H1 (cell line): Measurements from ENCODE around the gene TRMT61B. TPM values are rescaled to one million over a fixed set of nuclear protein-coding genes. Genes with fewer than 3 reads are reported as not detected.

Experiments used
- CTCF ChIA-PET: fragments of 300-600 bp; sonication (Branson Sonifier 250); formaldehyde crosslinking; loops from one replicate; lab custom pipeline; 2021; ENCODE audit not compliant: partially characterized antibody; lab: Charles Lee
- POLR2A ChIA-PET: fragments of 300-600 bp; sonication (Branson Sonifier 250); formaldehyde crosslinking; loops from one replicate; lab custom pipeline; 2021; ENCODE audit warnings: inconsistent platforms; ENCODE audit not compliant: partially characterized antibody; lab: Charles Lee
- DNase-seq, 2 experiments: peaks; one replicate each; pipeline versions ENCODE4 v3.0.0 to v3.0.0-alpha.2; 2010 to 2022; ENCODE audit warnings: low spot score in 2 of 2, low read depth in 1 of 2, mixed read lengths in 1 of 2
- FAIRE-seq: peaks from 2 replicates; lab custom pipeline; 2011; peaks lifted over from hg19 to GRCh38; lab: Jason Lieb, UNC
- H2AFZ ChIP-seq: 2 replicates; pipeline ENCODE4 v1.8.1; 2012; ENCODE audit warnings: low read length, inconsistent platforms
- H2AK5ac ChIP-seq: 2 replicates; pipeline ENCODE4 v1.6.1; 2013; ENCODE audit warnings: low read depth, low read length
- H2BK120ac ChIP-seq: replicated peaks from 2 replicates; pipeline ENCODE3; 2013; ENCODE audit warnings: low read depth, low read length, inconsistent platforms
- H2BK12ac ChIP-seq: 2 replicates; pipeline ENCODE4 v1.6.1; 2013; ENCODE audit warnings: low read depth, low read length
- H2BK15ac ChIP-seq: 2 replicates; pipeline ENCODE4 v1.6.1; 2013; ENCODE audit warnings: low read length
- H2BK20ac ChIP-seq: 2 replicates; pipeline ENCODE4 v1.6.1; 2013; ENCODE audit warnings: low read length
- H2BK5ac ChIP-seq: 2 replicates; pipeline ENCODE4 v1.6.1; 2013; ENCODE audit warnings: low read depth, low read length
- H3K14ac ChIP-seq: 2 replicates; pipeline ENCODE4 v1.6.1; 2013; ENCODE audit warnings: inconsistent platforms; ENCODE audit not compliant: insufficient read length
- H3K18ac ChIP-seq: 2 replicates; pipeline ENCODE4 v1.6.1; 2013; ENCODE audit warnings: low read length; ENCODE audit errors: extremely low read depth
- H3K23ac ChIP-seq: 2 replicates; pipeline ENCODE4 v1.6.1; 2013; ENCODE audit warnings: inconsistent platforms; ENCODE audit not compliant: insufficient read length
- H3K23me2 ChIP-seq: 2 replicates; pipeline ENCODE4 v1.6.1; 2013; ENCODE audit warnings: low read depth, low read length
- H3K27ac ChIP-seq: 2 replicates; pipeline ENCODE4 v1.6.1; 2011; ENCODE audit warnings: low read depth, low read length, inconsistent platforms
- H3K27me3 ChIP-seq, 4 experiments: replicated peaks in 1 of 4; 1 replicate in 1 of 4; 2 replicates in 3 of 4; pipeline versions ENCODE4 v1.6.1 to v1.8.1; 2011 to 2013; ENCODE audit warnings: low read length in 3 of 4, mild to moderate bottlenecking in 3 of 4, inconsistent platforms in 2 of 4, mixed read lengths in 2 of 4, moderate library complexity in 1 of 4; ENCODE audit not compliant: control insufficient read depth in 3 of 4, insufficient read depth in 3 of 4; ENCODE audit errors: extremely low read depth in 1 of 4
- H3K36me3 ChIP-seq, 4 experiments: 2 replicates each; pipeline versions ENCODE4 v1.6.1 to v1.8.1; 2011 to 2013; ENCODE audit warnings: mild to moderate bottlenecking in 4 of 4, low read length in 3 of 4, moderate library complexity in 2 of 4, control low read depth in 1 of 4, inconsistent platforms in 1 of 4; ENCODE audit not compliant: insufficient read depth in 4 of 4, control insufficient read depth in 2 of 4
- H3K4ac ChIP-seq: replicated peaks from 2 replicates; pipeline ENCODE3; 2013; ENCODE audit warnings: low read length, low read depth, mixed read lengths, inconsistent platforms; ENCODE audit not compliant: insufficient read length
- H3K4me1 ChIP-seq, 4 experiments: replicated peaks in 1 of 4; 1 replicate in 1 of 4; 2 replicates in 3 of 4; pipeline versions ENCODE4 v1.6.1 to v1.8.1; 2011 to 2013; ENCODE audit warnings: low read length in 3 of 4, inconsistent platforms in 2 of 4, mixed read lengths in 1 of 4; ENCODE audit not compliant: insufficient read depth in 4 of 4, control insufficient read depth in 3 of 4
- H3K4me2 ChIP-seq, 2 experiments: 2 replicates each; pipeline versions ENCODE4 v1.6.1 to v1.8.1; 2011 to 2013; ENCODE audit warnings: low read depth in 2 of 2, low read length in 2 of 2, control low read depth in 1 of 2, inconsistent platforms in 1 of 2, mild to moderate bottlenecking in 1 of 2; ENCODE audit not compliant: insufficient read depth in 1 of 2
- H3K4me3 ChIP-seq, 4 experiments: fragments of 200-600, 300-600 bp in 1 of 4; sonication (generic), shearing (Covaris generic), sonication (Bioruptor Twin) in 1 of 4; 2 replicates each; pipeline versions ENCODE4 v1.5.1 to v1.8.1; 2011 to 2016; ENCODE audit warnings: low read length in 4 of 4, low read depth in 3 of 4, control low read depth in 2 of 4, inconsistent platforms in 2 of 4, mild to moderate bottlenecking in 2 of 4, mixed read lengths in 1 of 4, moderate library complexity in 1 of 4; ENCODE audit not compliant: insufficient read depth in 2 of 4; ENCODE audit errors: extremely low read depth in 1 of 4
- H3K56ac ChIP-seq: replicated peaks from 2 replicates; pipeline ENCODE3; 2013; ENCODE audit warnings: low read depth, mild to moderate bottlenecking, mixed read lengths, low read length, inconsistent platforms; ENCODE audit not compliant: insufficient read length
- H3K79me1 ChIP-seq: 2 replicates; pipeline ENCODE4 v1.6.1; 2013; ENCODE audit warnings: low read depth, low read length, control low read depth
- H3K79me2 ChIP-seq, 2 experiments: 2 replicates each; pipeline versions ENCODE4 v1.6.1 to v1.8.1; 2012 to 2013; ENCODE audit warnings: low read length in 2 of 2, mild to moderate bottlenecking in 2 of 2, inconsistent platforms in 1 of 2; ENCODE audit not compliant: insufficient read depth in 2 of 2, control insufficient read depth in 1 of 2
- H3K9ac ChIP-seq, 4 experiments: replicated peaks in 1 of 4; 1 replicate in 1 of 4; 2 replicates in 3 of 4; pipeline versions ENCODE4 v1.6.1 to v1.8.1; 2011 to 2013; ENCODE audit warnings: low read depth in 3 of 4, low read length in 3 of 4, control low read depth in 2 of 4, mild to moderate bottlenecking in 2 of 4, moderate library complexity in 2 of 4, inconsistent platforms in 1 of 4; ENCODE audit errors: extremely low read depth in 1 of 4
- H3K9me3 ChIP-seq, 2 experiments: 2 replicates each; pipeline versions ENCODE4 v1.6.1 to v1.8.1; 2012 to 2013; ENCODE audit warnings: mild to moderate bottlenecking in 2 of 2, moderate library complexity in 2 of 2, control low read depth in 1 of 2, inconsistent platforms in 1 of 2, low read depth in 1 of 2, low read length in 1 of 2, mixed read lengths in 1 of 2; ENCODE audit not compliant: insufficient read depth in 2 of 2
- H4K20me1 ChIP-seq, 2 experiments: replicated peaks in 1 of 2; 2 replicates each; pipeline versions ENCODE3 to v1.8.1; 2011 to 2013; ENCODE audit warnings: inconsistent platforms in 2 of 2, low read length in 2 of 2, mild to moderate bottlenecking in 1 of 2; ENCODE audit not compliant: insufficient read depth in 2 of 2, control insufficient read depth in 1 of 2
- H4K5ac ChIP-seq: 2 replicates; pipeline ENCODE4 v1.6.1; 2013; ENCODE audit warnings: low read length, low read depth, mixed read lengths, inconsistent platforms; ENCODE audit not compliant: insufficient read length
- H4K8ac ChIP-seq: 2 replicates; pipeline ENCODE4 v1.8.0; 2013; ENCODE audit warnings: mild to moderate bottlenecking, moderate library complexity, low read length, inconsistent platforms; ENCODE audit not compliant: insufficient read depth; ENCODE audit errors: extremely low read depth
- H4K91ac ChIP-seq: replicated peaks from 2 replicates; pipeline ENCODE3; 2013; ENCODE audit warnings: low read length, mixed read lengths, inconsistent platforms; ENCODE audit not compliant: insufficient read length
- ASH2L ChIP-seq: fragments of 200-600, 300-600 bp; sonication (generic); IDR thresholded peaks from one replicate; pipeline ENCODE4 v1.7.1; 2017; ENCODE audit warnings: low read length
- ATF3 ChIP-seq: IDR thresholded peaks from 2 replicates; pipeline ENCODE4 v1.6.1; 2011; ENCODE audit warnings: low read depth, mild to moderate bottlenecking, low read length; ENCODE audit not compliant: insufficient read depth
- BCL11A ChIP-seq, 2 experiments: IDR thresholded peaks; one replicate each; pipeline ENCODE4 v1.6.1; 2011; ENCODE audit warnings: low read depth in 2 of 2, low read length in 2 of 2, mild to moderate bottlenecking in 2 of 2
- EZH2 ChIP-seq: fragments of 200-600 bp; sonication (generic); IDR thresholded peaks from 2 replicates; pipeline ENCODE4 v1.7.1; 2012; ENCODE audit warnings: low read depth, mild to moderate bottlenecking, moderate library complexity, low read length, inconsistent platforms; ENCODE audit not compliant: severe bottlenecking
- KDM5A ChIP-seq: fragments of 200-600 bp; IDR thresholded peaks from 2 replicates; pipeline ENCODE4 v1.7.1; 2012; ENCODE audit warnings: mild to moderate bottlenecking, low read length, inconsistent platforms, mixed read lengths
- MAX ChIP-seq: IDR thresholded peaks from 2 replicates; pipeline ENCODE4 v1.6.1; 2012; ENCODE audit warnings: inconsistent platforms
- PHF8 ChIP-seq: fragments of 200-600 bp; sonication (generic); conservative IDR thresholded peaks from 2 replicates; pipeline ENCODE4 v1.7.1; 2012; ENCODE audit warnings: low read depth, mild to moderate bottlenecking, inconsistent platforms, low read length, moderate library complexity
- RAD21 ChIP-seq, 2 experiments: IDR thresholded peaks in 1 of 2; conservative IDR thresholded peaks in 1 of 2; 2 replicates each; pipeline ENCODE4 v1.6.1; 2011; ENCODE audit warnings: low read depth in 2 of 2, low read length in 2 of 2, improper control_type of control experiment in 1 of 2, inconsistent platforms in 1 of 2, mild to moderate bottlenecking in 1 of 2, moderate library complexity in 1 of 2
- SAP30 ChIP-seq: fragments of 300-600 bp; sonication (generic); IDR thresholded peaks from 2 replicates; pipeline ENCODE4 v1.7.1; 2012; ENCODE audit warnings: low read length, moderate library complexity, mild to moderate bottlenecking, inconsistent platforms; ENCODE audit not compliant: insufficient read depth, insufficient replicate concordance
- SIN3A ChIP-seq, 2 experiments: IDR thresholded peaks in 1 of 2; conservative IDR thresholded peaks in 1 of 2; 2 replicates each; pipeline ENCODE4 v1.6.1; 2011 to 2012; ENCODE audit warnings: low read length in 2 of 2, improper control_type of control experiment in 1 of 2, low read depth in 1 of 2, mild to moderate bottlenecking in 1 of 2
- SP4 ChIP-seq: IDR thresholded peaks from 2 replicates; pipeline ENCODE4 v1.6.1; 2012; ENCODE audit warnings: low read length, inconsistent platforms
- TEAD4 ChIP-seq: IDR thresholded peaks from 2 replicates; pipeline ENCODE4 v1.6.1; 2012; ENCODE audit warnings: low read depth, low read length, inconsistent platforms, mixed read lengths
- WGBS, 2 experiments: shearing (Covaris generic) in 1 of 2; methylation state at CpG; one replicate each; pipeline versions ENCODE4 v1.1.6 to v1.1.7; 2013 to 2015; ENCODE audit warnings: low lambda C conversion rate in 2 of 2, mixed read lengths in 2 of 2, inconsistent platforms in 1 of 2, low coverage in 1 of 2, missing lambda C conversion rate in 1 of 2; ENCODE audit not compliant: insufficient replicate concordance in 2 of 2, insufficient coverage in 1 of 2, insufficient read length in 1 of 2; ENCODE audit errors: extremely low coverage in 1 of 2, missing lambda C conversion rate in 1 of 2; 5-methylcytosine and 5-hydroxymethylcytosine counted together
- polyA plus RNA-seq, 7 experiments: library from polyadenylated mRNA; depleted of rRNA in 3 of 7; stranded (reverse) in 5 of 7; unstranded in 2 of 7; fragments of >200 nt in 5 of 7; fragments of 200-250 nt in 2 of 7; gene quantifications; 1 replicate in 5 of 7; 2 replicates in 1 of 7; 4 replicates in 1 of 7; pipeline versions ENCODE4 v1.2.1 to v1.2.3, GENCODE V29; 2011 to 2013; ENCODE audit warnings: missing spikeins in 2 of 7, mixed read lengths in 2 of 7
- total RNA-seq: library from RNA; stranded (reverse); fragmentation: NEBNext Ultra II Directional; extraction: Animal tissue kit (Norgen Biotek cat#: 25700); gene quantifications from 2 replicates; pipeline ENCODE4 v1.2.1, GENCODE V29; 2021

Gene TRMT61B
- total and polyA plus RNA-seq, 2 of the 8 experiments (the other 6 are each of a cell fraction or from before 2014, with no cell fraction given), result 10.4 to 27.8 TPM

- POLR2A ChIA-PET, result interaction anchor here (1.5 to 4.0 kb wide), 2 partner anchors 9 to 24 kb away, joined by 3 to 63 read pairs; partner anchors contain the start of gene WDR43
- TF ChIP-seq SAP30 (no peak), MAX (no peak), BCL11A (IDR thresholded peaks at IDR 0.05; ENCODE audit: low read depth in 2 of 2, low read length in 2 of 2) (no peak), SP4 (no peak), ATF3 (no peak), SIN3A (conservative IDR thresholded peaks at IDR 0.05 in 1 of 2, IDR thresholded peaks at IDR 0.05 in 1 of 2; ENCODE audit: low read depth in 1 of 2, low read length in 2 of 2) (no peak), TEAD4 (no peak), ASH2L (no peak), EZH2 (no peak), KDM5A (no peak), PHF8 (no peak), RAD21 (IDR thresholded peaks at IDR 0.05 in 1 of 2, conservative IDR thresholded peaks at IDR 0.05 in 1 of 2; ENCODE audit: low read depth in 2 of 2, low read length in 2 of 2) (no peak)
Observed at GRCh38 chr2:28871620-28872019, 1.5 kb upstream of the TRMT61B start.

More at GRCh38 chr2:28871620-28872019, 1.5 kb upstream of the TRMT61B start:
- Histone ChIP-seq H3K27me3 (no peaks in the 10 kb centered on the region; a peak in 1 of 7 replicates), H4K8ac (no peak overlapping the region), H3K4me2 (no peak overlapping the region), H3K56ac (no peak overlapping the region), H3K23me2 (0 out of 2 replicates have a peak, but pooled peaks cover 6% of the 10 kb centered on the region), H3K79me1 (0 out of 2 replicates have a peak, but pooled peaks cover 4% of the 10 kb centered on the region), H3K9me3 (no peaks in the 10 kb centered on the region), H3K14ac (no peak overlapping the region), H3K4me1 (no peaks in the 10 kb centered on the region; a peak in 1 of 7 replicates), H4K5ac (no peak overlapping the region), H2BK120ac (no peak overlapping the region), H2BK5ac (no peak overlapping the region), H3K4ac (no peak overlapping the region), H3K4me3 (no peak overlapping the region), H3K9ac (no peak overlapping the region), H3K23ac (no peak overlapping the region), H2AK5ac (no peak overlapping the region), H4K20me1 (no peaks in the 10 kb centered on the region), H4K91ac (no peak overlapping the region), H3K27ac (no peak overlapping the region), H2BK15ac (no peak overlapping the region), H3K79me2 (peaks cover 5 to 34% of the 10 kb centered on the region in 2 experiments), H3K18ac (no peak overlapping the region), H2AFZ (no peak overlapping the region), H2BK20ac (no peak overlapping the region), H3K36me3 (peaks cover 0 to 4% (median 0%) of the 10 kb centered on the region in 4 experiments; a peak in 1 of 8 replicates), H2BK12ac (no peak overlapping the region)
- WGBS, 2 experiments, result 88% methylated on average over 3 of the region's 3 CpGs; no CpG with 5 or more reads in 1 of the 2 experiments
- FAIRE-seq, result no peak
- no peak for DNase-seq
- CTCF ChIA-PET, result interaction anchor here (1.3 kb wide), 1 partner anchor 10 kb away, joined by 5 read pairs; no protein-coding TSS in a partner anchor
